Activated CD4-positive, alpha-beta T cell treated with anti-CD3 and anti-CD28 coated beads, Interleukin-2, amount 50 U/mL, for 48 hours (primary cell): ENCODE results near the gene COPB2.
A peak's percentile ranks its signal among the peaks of the same experiment; 100 is the strongest.
"Not testable (repeated sequence)": the region's sequence is repeated elsewhere in the genome, so short reads cannot be mapped to it uniquely, and the experiment has no call there.

Source experiments
- DNase-seq, 2 experiments: peaks; one replicate each; pipeline ENCODE4 v3.0.0-alpha.2; 2020

COPB2 gene

GRCh38 chr3:139389552-139390368 is at the start of gene COPB2:
COPB2 (minus strand) TSS chr3:139389647; CDS start chr3:139389550, 97 bp downstream.
- DNase-seq, result peak; percentile 99

- DNase-seq, result no peak
These were observed 45.4 kb upstream of the COPB2 start for GRCh38 chr3:139434764-139435307.

GRCh38 chr3:139434228-139434627 is 44.8 kb upstream of the COPB2 start:
- no peak for DNase-seq

- DNase-seq, result no peak
These were observed 43.6 kb upstream of the COPB2 start for GRCh38 chr3:139433089-139433488.

GRCh38 chr3:139430493-139430892 is 41.0 kb upstream of the COPB2 start:
- DNase-seq, result no peak

GRCh38 chr3:139427283-139428060 is 38.0 kb upstream of the COPB2 start:
- no peak for DNase-seq

- DNase-seq, result no peak
These were observed 36.4 kb upstream of the COPB2 start for GRCh38 chr3:139425745-139426400.

GRCh38 chr3:139423232-139423631 is 33.8 kb upstream of the COPB2 start:
- DNase-seq, result no peak

GRCh38 chr3:139421460-139421859 is 32.0 kb upstream of the COPB2 start:
- DNase-seq, result no peak

GRCh38 chr3:139421040-139421439 is 31.6 kb upstream of the COPB2 start:
- DNase-seq, result no peak

- no peak for DNase-seq
These were observed 28.7 kb upstream of the COPB2 start for GRCh38 chr3:139418144-139418543.

- no peak for DNase-seq
These were observed 26.8 kb upstream of the COPB2 start for GRCh38 chr3:139416275-139416674.

GRCh38 chr3:139414608-139415224 is 25.3 kb upstream of the COPB2 start:
- DNase-seq, result no peak

- DNase-seq, result not testable (repeated sequence)
These were observed 23.4 kb upstream of the COPB2 start for GRCh38 chr3:139412891-139413290.

GRCh38 chr3:139401155-139401554 is 11.7 kb upstream of the COPB2 start:
- not testable (repeated sequence) for DNase-seq

- DNase-seq, result no peak
These were observed 7.3 kb upstream of the COPB2 start for GRCh38 chr3:139396707-139397106.

- no peak for DNase-seq
These were observed 4.7 kb upstream of the COPB2 start for GRCh38 chr3:139394116-139394515.

- peak in 1 of 2 experiments; percentile 34 for DNase-seq
These were observed 461 bp downstream of the COPB2 start for GRCh38 chr3:139388821-139389551.

GRCh38 chr3:139388077-139388476 is 1.4 kb downstream of the COPB2 start:
- DNase-seq, result no peak

- not testable (repeated sequence) for DNase-seq
These were observed 7.2 kb downstream of the COPB2 start for GRCh38 chr3:139382291-139382690.

GRCh38 chr3:139380575-139380974 is 8.9 kb downstream of the COPB2 start:
- DNase-seq, result no peak
